Measurements from ENCODE around the gene KDM4C. TPM values are rescaled to one million over a fixed set of nuclear protein-coding genes. Genes with fewer than 3 reads are reported as not detected.

KDM4C gene
- total RNA-seq, 2 donors from 2014 or later: 12.8 to 31.5 TPM

DNA sequence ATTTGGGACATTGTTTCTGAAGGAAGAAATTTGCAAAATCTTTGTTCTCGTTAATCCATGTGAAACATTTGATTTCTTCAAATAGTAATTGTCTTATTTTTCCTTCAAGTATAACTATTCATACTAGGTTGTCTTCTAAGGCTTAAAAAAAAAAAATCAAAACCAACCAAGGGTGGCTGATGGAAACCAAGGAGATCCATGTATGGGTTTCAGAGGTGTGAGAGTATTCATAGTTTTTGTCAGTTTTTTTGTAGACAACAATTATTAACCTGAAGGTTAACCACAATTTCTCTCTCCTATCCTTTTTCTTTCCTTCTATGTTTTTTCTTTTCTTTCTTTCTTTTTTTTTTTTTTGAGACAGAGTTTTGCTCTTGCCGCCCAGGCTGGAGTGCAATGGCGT, 35.4 kb downstream of the KDM4C start:
- Mint-ChIP-seq H3K27me3 (ENCODE audit: insufficient read depth) (no peaks in the 10 kb centered on the region), H3K36me3 (ENCODE audit: low read depth) (peaks cover 28% of the 10 kb centered on the region), H3K9me3 (peaks cover 1% of the 10 kb centered on the region), H3K4me1 (peaks cover 30% of the 10 kb centered on the region), H3K27ac (no peak overlapping the region), H3K4me3 (no peak overlapping the region)
- no peak overlapping the region for H3K27ac ChIP-seq (ENCODE audit: low read depth, low read length)
- TF ChIP-seq, protein P1, sequence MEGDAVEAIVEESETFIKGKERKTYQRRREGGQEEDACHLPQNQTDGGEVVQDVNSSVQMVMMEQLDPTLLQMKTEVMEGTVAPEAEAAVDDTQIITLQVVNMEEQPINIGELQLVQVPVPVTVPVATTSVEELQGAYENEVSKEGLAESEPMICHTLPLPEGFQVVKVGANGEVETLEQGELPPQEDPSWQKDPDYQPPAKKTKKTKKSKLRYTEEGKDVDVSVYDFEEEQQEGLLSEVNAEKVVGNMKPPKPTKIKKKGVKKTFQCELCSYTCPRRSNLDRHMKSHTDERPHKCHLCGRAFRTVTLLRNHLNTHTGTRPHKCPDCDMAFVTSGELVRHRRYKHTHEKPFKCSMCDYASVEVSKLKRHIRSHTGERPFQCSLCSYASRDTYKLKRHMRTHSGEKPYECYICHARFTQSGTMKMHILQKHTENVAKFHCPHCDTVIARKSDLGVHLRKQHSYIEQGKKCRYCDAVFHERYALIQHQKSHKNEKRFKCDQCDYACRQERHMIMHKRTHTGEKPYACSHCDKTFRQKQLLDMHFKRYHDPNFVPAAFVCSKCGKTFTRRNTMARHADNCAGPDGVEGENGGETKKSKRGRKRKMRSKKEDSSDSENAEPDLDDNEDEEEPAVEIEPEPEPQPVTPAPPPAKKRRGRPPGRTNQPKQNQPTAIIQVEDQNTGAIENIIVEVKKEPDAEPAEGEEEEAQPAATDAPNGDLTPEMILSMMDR (conservative IDR thresholded peaks at IDR 0.05): no peak
- peaks cover 34% of the 10 kb centered on the region for H3K36me3 ChIP-seq (ENCODE audit: control insufficient read depth, insufficient read depth, low read length)
- H3K4me1 ChIP-seq (ENCODE audit: control insufficient read depth, insufficient read depth, low read length): no peaks in the 10 kb centered on the region
- H3K4me3 ChIP-seq (ENCODE audit: low read length): no peak overlapping the region
- no peak for DNase-seq
- H3K27me3 ChIP-seq (ENCODE audit: control insufficient read depth, insufficient read depth, low read length, poor library complexity, severe bottlenecking): no peaks in the 10 kb centered on the region
- no peak overlapping the region for H3K9ac ChIP-seq (ENCODE audit: extremely low read depth, low read length, poor library complexity, severe bottlenecking)
- WGBS, 2 experiments (ENCODE audit: insufficient coverage in 1 of 2, insufficient read length in 1 of 2): 96% methylated on average over 3 of the region's 3 CpGs; no CpG with 5 or more reads in 1 of the 2 experiments
- H3K9me3 ChIP-seq (ENCODE audit: control insufficient read depth, low read length): peaks cover 9% of the 10 kb centered on the region

- Mint-ChIP-seq H3K36me3 (ENCODE audit: low read depth) (peaks cover 34% of the 10 kb centered on the region), H3K9me3 (peaks cover 9% of the 10 kb centered on the region), H3K4me1 (peaks cover 24% of the 10 kb centered on the region), H3K27ac (no peak overlapping the region), H3K4me3 (no peak overlapping the region), H3K27me3 (ENCODE audit: insufficient read depth) (no peaks in the 10 kb centered on the region)
- 83 to 98% methylated on average over 1 of the region's 1 CpG for WGBS, 2 experiments (ENCODE audit: insufficient coverage in 1 of 2, insufficient read length in 1 of 2)
- Histone ChIP-seq H3K9me3 (ENCODE audit: control insufficient read depth, low read length) (peaks cover 18% of the 10 kb centered on the region), H3K27me3 (ENCODE audit: control insufficient read depth, insufficient read depth, low read length, poor library complexity, severe bottlenecking) (no peaks in the 10 kb centered on the region), H3K27ac (ENCODE audit: low read depth, low read length) (no peak overlapping the region), H3K4me3 (ENCODE audit: low read length) (no peak overlapping the region), H3K9ac (ENCODE audit: extremely low read depth, low read length, poor library complexity, severe bottlenecking) (no peak overlapping the region), H3K36me3 (ENCODE audit: control insufficient read depth, insufficient read depth, low read length) (peaks cover 39% of the 10 kb centered on the region), H3K4me1 (ENCODE audit: control insufficient read depth, insufficient read depth, low read length) (no peaks in the 10 kb centered on the region)
- TF ChIP-seq, protein P1 (conservative IDR thresholded peaks at IDR 0.05): no peak
- DNase-seq: no peak
Measured at GRCh38 chr9:6794936-6795335, 37.2 kb downstream of the KDM4C start.

- DNase-seq: no peak
Measured at GRCh38 chr9:6802926-6803325, 45.2 kb downstream of the KDM4C start.

More at GRCh38 chr9:6802926-6803325, 45.2 kb downstream of the KDM4C start:
- H3K9me3 Mint-ChIP-seq: peaks cover 37% of the 10 kb centered on the region
- H3K4me3 Mint-ChIP-seq: no peak overlapping the region
- Histone ChIP-seq H3K36me3 (ENCODE audit: control insufficient read depth, insufficient read depth, low read length) (peaks cover 51% of the 10 kb centered on the region), H3K9me3 (ENCODE audit: control insufficient read depth, low read length) (peaks cover 57% of the 10 kb centered on the region), H3K4me1 (ENCODE audit: control insufficient read depth, insufficient read depth, low read length) (no peaks in the 10 kb centered on the region), H3K4me3 (ENCODE audit: low read length) (no peak overlapping the region), H3K9ac (ENCODE audit: extremely low read depth, low read length, poor library complexity, severe bottlenecking) (no peak overlapping the region), H3K27me3 (ENCODE audit: control insufficient read depth, insufficient read depth, low read length, poor library complexity, severe bottlenecking) (no peaks in the 10 kb centered on the region), H3K27ac (ENCODE audit: low read depth, low read length) (no peak overlapping the region)
- H3K36me3 Mint-ChIP-seq (ENCODE audit: low read depth): peaks cover 43% of the 10 kb centered on the region
- TF ChIP-seq, protein P1 (conservative IDR thresholded peaks at IDR 0.05): no peak
- no peak overlapping the region for H3K27ac Mint-ChIP-seq
- H3K4me1 Mint-ChIP-seq: peaks cover 3% of the 10 kb centered on the region
- no peaks in the 10 kb centered on the region for H3K27me3 Mint-ChIP-seq (ENCODE audit: insufficient read depth)
- WGBS, 2 experiments (ENCODE audit: insufficient coverage in 1 of 2, insufficient read length in 1 of 2): 91 to 94% methylated on average over 4 of the region's 4 CpGs

All from endodermal cell (in vitro differentiated cells).